Measurements from ENCODE around the gene TOX2.

GRCh38 chr20:44091026-44091425 lies 176.4 kb downstream of the TOX2 start:
- TF ChIP-seq EZH2 (IDR thresholded peaks at IDR 0.05; ENCODE audit: borderline replicate concordance, low read length) (no peak), CTCF (conservative IDR thresholded peaks at IDR 0.05 in 1 of 2, IDR thresholded peaks at IDR 0.05 in 1 of 2; ENCODE audit: extremely low read depth in 1 of 2, insufficient read depth in 1 of 2, low read depth in 1 of 2, low read length in 2 of 2) (no peak)

Data from mammary epithelial cell (primary cell).